ENCODE results near the gene DHRS2.
"Not testable (repeated sequence)": the region's sequence is repeated elsewhere in the genome, so short reads cannot be mapped to it uniquely, and the experiment has no call there.

The DHRS2 gene

GRCh38 chr14:23632461-23633159 is 3.6 kb upstream of the DHRS2 start:
- H3K27me3 ChIP-seq (ENCODE audit: low read length): no peaks in the 10 kb centered on the region
- no peak overlapping the region for H3K27ac ChIP-seq (ENCODE audit: low read depth, low read length)
- H3K4me3 ChIP-seq (ENCODE audit: insufficient read depth, low read length, poor library complexity, severe bottlenecking): no peak overlapping the region
- peak overlapping the region; percentile 19 for H2AFZ ChIP-seq (ENCODE audit: low read depth, low read length, severe bottlenecking)
- no peak overlapping the region for H3K4me2 ChIP-seq (ENCODE audit: low read depth, low read length, poor library complexity, severe bottlenecking)
- no peaks in the 10 kb centered on the region for H3K79me2 ChIP-seq (ENCODE audit: insufficient read depth, low read length)
- no peaks in the 10 kb centered on the region for H3K9me2 ChIP-seq (replicated peaks; ENCODE audit: insufficient read depth, low read length)
- H3F3A ChIP-seq (ENCODE audit: insufficient read depth): no peaks in the 10 kb centered on the region
- H3K9ac ChIP-seq (ENCODE audit: low read length): no peak overlapping the region
- no peaks in the 10 kb centered on the region for H3K9me3 ChIP-seq (ENCODE audit: insufficient read depth, low read length)
- H4K20me1 ChIP-seq (ENCODE audit: low read depth, low read length): no peaks in the 10 kb centered on the region
- H3K36me3 ChIP-seq (ENCODE audit: low read length): no peaks in the 10 kb centered on the region
- TF ChIP-seq EZH2phosphoT487 (conservative IDR thresholded peaks at IDR 0.05; ENCODE audit: low read length): no peak
- no peak for TF ChIP-seq CTCF (IDR thresholded peaks at IDR 0.05; ENCODE audit: insufficient read depth, low read length, poor library complexity, severe bottlenecking)

GRCh38 chr14:23633160-23633701 is 2.9 kb upstream of the DHRS2 start:
- H3K36me3 ChIP-seq (ENCODE audit: low read length): no peaks in the 10 kb centered on the region
- H3K9me2 ChIP-seq (replicated peaks; ENCODE audit: insufficient read depth, low read length): no peaks in the 10 kb centered on the region
- H3K79me2 ChIP-seq (ENCODE audit: insufficient read depth, low read length): no peaks in the 10 kb centered on the region
- H3F3A ChIP-seq (ENCODE audit: insufficient read depth): no peaks in the 10 kb centered on the region
- no peaks in the 10 kb centered on the region for H3K9me3 ChIP-seq (ENCODE audit: insufficient read depth, low read length)
- H4K20me1 ChIP-seq (ENCODE audit: low read depth, low read length): no peaks in the 10 kb centered on the region
- H3K4me3 ChIP-seq (ENCODE audit: insufficient read depth, low read length, poor library complexity, severe bottlenecking): no peak overlapping the region
- no peak overlapping the region for H2AFZ ChIP-seq (ENCODE audit: low read depth, low read length, severe bottlenecking)
- no peaks in the 10 kb centered on the region for H3K27me3 ChIP-seq (ENCODE audit: low read length)
- no peak overlapping the region for H3K27ac ChIP-seq (ENCODE audit: low read depth, low read length)
- no peak overlapping the region for H3K9ac ChIP-seq (ENCODE audit: low read length)
- H3K4me2 ChIP-seq (ENCODE audit: low read depth, low read length, poor library complexity, severe bottlenecking): no peak overlapping the region
- TF ChIP-seq EZH2phosphoT487 (conservative IDR thresholded peaks at IDR 0.05; ENCODE audit: low read length): no peak
- no peak for TF ChIP-seq CTCF (IDR thresholded peaks at IDR 0.05; ENCODE audit: insufficient read depth, low read length, poor library complexity, severe bottlenecking)

- not testable (repeated sequence) for H3K27me3 ChIP-seq (ENCODE audit: low read length); H2AFZ ChIP-seq (ENCODE audit: low read depth, low read length, severe bottlenecking); H3K9ac ChIP-seq (ENCODE audit: low read length); H3K9me3 ChIP-seq (ENCODE audit: insufficient read depth, low read length); H3K79me2 ChIP-seq (ENCODE audit: insufficient read depth, low read length); H3K9me2 ChIP-seq (replicated peaks; ENCODE audit: insufficient read depth, low read length); H3K36me3 ChIP-seq (ENCODE audit: low read length); H3K4me3 ChIP-seq (ENCODE audit: insufficient read depth, low read length, poor library complexity, severe bottlenecking); H3K27ac ChIP-seq (ENCODE audit: low read depth, low read length); H3K4me2 ChIP-seq (ENCODE audit: low read depth, low read length, poor library complexity, severe bottlenecking); H4K20me1 ChIP-seq (ENCODE audit: low read depth, low read length); H3F3A ChIP-seq (ENCODE audit: insufficient read depth)
These were observed 1.3 kb upstream of the DHRS2 start for GRCh38 chr14:23634698-23635412.

GRCh38 chr14:23637312-23637654 is 1.1 kb downstream of the DHRS2 start:
- H4K20me1 ChIP-seq (ENCODE audit: low read depth, low read length); H3K4me3 ChIP-seq (ENCODE audit: insufficient read depth, low read length, poor library complexity, severe bottlenecking); H3K9me3 ChIP-seq (ENCODE audit: insufficient read depth, low read length): not testable (repeated sequence)

GRCh38 chr14:23637655-23638413 is 1.7 kb downstream of the DHRS2 start:
- H3K9ac ChIP-seq (ENCODE audit: low read length); H2AFZ ChIP-seq (ENCODE audit: low read depth, low read length, severe bottlenecking); H3K4me3 ChIP-seq (ENCODE audit: insufficient read depth, low read length, poor library complexity, severe bottlenecking); H3K9me2 ChIP-seq (replicated peaks; ENCODE audit: insufficient read depth, low read length); H3K9me3 ChIP-seq (ENCODE audit: insufficient read depth, low read length); H3K79me2 ChIP-seq (ENCODE audit: insufficient read depth, low read length); H3K4me2 ChIP-seq (ENCODE audit: low read depth, low read length, poor library complexity, severe bottlenecking); H4K20me1 ChIP-seq (ENCODE audit: low read depth, low read length); H3F3A ChIP-seq (ENCODE audit: insufficient read depth); H3K27me3 ChIP-seq (ENCODE audit: low read length); H3K27ac ChIP-seq (ENCODE audit: low read depth, low read length); H3K36me3 ChIP-seq (ENCODE audit: low read length): not testable (repeated sequence)

More at GRCh38 chr14:23637312-23637654, 1.1 kb downstream of the DHRS2 start:
- not testable (repeated sequence) for H3K36me3 ChIP-seq (ENCODE audit: low read length); H3K9ac ChIP-seq (ENCODE audit: low read length); H3K27me3 ChIP-seq (ENCODE audit: low read length); H3F3A ChIP-seq (ENCODE audit: insufficient read depth); H3K4me2 ChIP-seq (ENCODE audit: low read depth, low read length, poor library complexity, severe bottlenecking); H3K9me2 ChIP-seq (replicated peaks; ENCODE audit: insufficient read depth, low read length); H3K79me2 ChIP-seq (ENCODE audit: insufficient read depth, low read length); H3K27ac ChIP-seq (ENCODE audit: low read depth, low read length); H2AFZ ChIP-seq (ENCODE audit: low read depth, low read length, severe bottlenecking)

Data from SU-DHL-6 (cell line).